Left ventricle myocardium inferior (tissue), 1 donor: Measurements from ENCODE around the gene SLC30A3. TPM values are rescaled to one million over a fixed set of nuclear protein-coding genes. Genes with fewer than 3 reads are reported as not detected.

Experiments
- DNase-seq: peaks from one replicate; pipeline ENCODE4 v3.0.0-alpha.2; 2020
- H3K27ac ChIP-seq: fragments of 200-600 bp; replicated peaks from 2 replicates; pipeline ENCODE4 v1.8.0; 2021
- H3K27me3 ChIP-seq: fragments of 200-600 bp; 2 replicates; pipeline ENCODE4 v1.8.0; 2021; ENCODE audit warnings: low read depth
- H3K36me3 ChIP-seq: fragments of 200-600 bp; 2 replicates; pipeline ENCODE4 v1.8.0; 2021
- H3K4me1 ChIP-seq: fragments of 200-600 bp; 2 replicates; pipeline ENCODE4 v1.8.0; 2021
- H3K4me3 ChIP-seq: fragments of 200-600 bp; 2 replicates; pipeline ENCODE4 v1.8.0; 2021; ENCODE audit warnings: mild to moderate bottlenecking, moderate library complexity
- H3K9me3 ChIP-seq: fragments of 200-600 bp; replicated peaks from 2 replicates; pipeline ENCODE4 v1.8.0; 2021
- intact Hi-C: fragments of 100-400 bp; cut with micrococcal nuclease; formaldehyde crosslinking; loops from one replicate; pipeline ENCODE4 v1.11.0; 2022
- total RNA-seq: library from RNA; stranded (reverse); fragmentation: NEBNext Ultra II Directional; extraction: Animal tissue kit (Norgen Biotek cat#: 25700); gene quantifications from one replicate; pipeline ENCODE4 v1.2.1, GENCODE V29; 2021
- TF ChIP-seq, protein P1 (sequence below): fragments of 200-600 bp; IDR thresholded peaks from 2 replicates; pipeline ENCODE4 v1.8.0; 2021; ENCODE audit warnings: antibody characterized with exemption, mild to moderate bottlenecking, borderline replicate concordance
- donor health status: DM: no; HTN: yes; CAD: no; lungs with severe emphysema.

SLC30A3 gene
- total RNA-seq, 1 donor from 2014 or later, result 5.9 TPM

DNA sequence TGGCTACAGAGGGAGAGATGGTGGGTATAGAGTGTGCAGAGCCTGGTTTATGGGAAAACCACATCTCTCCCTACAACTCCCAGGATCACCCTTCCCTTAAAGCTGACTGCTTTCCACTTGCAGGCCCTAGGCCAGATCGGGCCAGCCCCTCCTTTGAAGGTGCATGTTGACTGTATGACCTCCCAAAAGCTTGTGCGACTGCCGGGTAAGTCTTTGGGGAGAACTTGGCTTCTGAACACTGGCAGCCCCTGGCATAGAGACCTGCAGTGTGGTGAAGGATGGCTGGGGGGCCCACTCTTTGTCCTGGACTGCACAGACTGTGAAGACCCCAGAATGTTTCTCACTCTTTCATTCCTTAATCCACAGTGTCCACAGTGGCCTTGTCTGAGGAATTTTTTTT lies 26.2 kb downstream of the SLC30A3 start:
- H3K27ac ChIP-seq, result no peak overlapping the region
- peaks cover 100% of the 10 kb centered on the region for H3K36me3 ChIP-seq
- no peak overlapping the region for H3K4me3 ChIP-seq
- TF ChIP-seq, protein P1, sequence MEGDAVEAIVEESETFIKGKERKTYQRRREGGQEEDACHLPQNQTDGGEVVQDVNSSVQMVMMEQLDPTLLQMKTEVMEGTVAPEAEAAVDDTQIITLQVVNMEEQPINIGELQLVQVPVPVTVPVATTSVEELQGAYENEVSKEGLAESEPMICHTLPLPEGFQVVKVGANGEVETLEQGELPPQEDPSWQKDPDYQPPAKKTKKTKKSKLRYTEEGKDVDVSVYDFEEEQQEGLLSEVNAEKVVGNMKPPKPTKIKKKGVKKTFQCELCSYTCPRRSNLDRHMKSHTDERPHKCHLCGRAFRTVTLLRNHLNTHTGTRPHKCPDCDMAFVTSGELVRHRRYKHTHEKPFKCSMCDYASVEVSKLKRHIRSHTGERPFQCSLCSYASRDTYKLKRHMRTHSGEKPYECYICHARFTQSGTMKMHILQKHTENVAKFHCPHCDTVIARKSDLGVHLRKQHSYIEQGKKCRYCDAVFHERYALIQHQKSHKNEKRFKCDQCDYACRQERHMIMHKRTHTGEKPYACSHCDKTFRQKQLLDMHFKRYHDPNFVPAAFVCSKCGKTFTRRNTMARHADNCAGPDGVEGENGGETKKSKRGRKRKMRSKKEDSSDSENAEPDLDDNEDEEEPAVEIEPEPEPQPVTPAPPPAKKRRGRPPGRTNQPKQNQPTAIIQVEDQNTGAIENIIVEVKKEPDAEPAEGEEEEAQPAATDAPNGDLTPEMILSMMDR, result no peak
- H3K9me3 ChIP-seq, result no peaks in the 10 kb centered on the region
- H3K4me1 ChIP-seq, result no peaks in the 10 kb centered on the region
- no peak for DNase-seq
- no peaks in the 10 kb centered on the region for H3K27me3 ChIP-seq
- intact Hi-C loops, result no loop called here

DNA sequence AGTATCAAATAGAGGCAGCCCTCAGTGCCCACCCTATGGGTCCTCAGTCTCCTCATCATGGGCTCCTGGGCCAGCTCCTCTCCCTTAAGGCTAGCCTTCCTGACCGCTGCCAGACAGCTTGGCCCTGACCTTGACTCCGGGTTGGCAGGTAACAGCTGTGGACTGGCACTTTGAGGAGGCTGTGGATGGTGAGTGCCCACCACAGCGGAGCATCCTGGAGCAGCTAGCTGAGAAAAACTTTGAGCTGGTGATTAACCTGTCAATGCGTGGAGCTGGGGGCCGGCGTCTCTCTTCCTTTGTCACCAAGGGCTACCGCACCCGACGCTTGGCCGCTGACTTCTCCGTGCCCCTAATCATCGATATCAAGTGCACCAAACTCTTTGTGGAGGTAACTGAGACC lies 26.7 kb downstream of the SLC30A3 start:
- Histone ChIP-seq H3K4me1 (no peaks in the 10 kb centered on the region), H3K36me3 (peaks cover 100% of the 10 kb centered on the region), H3K27me3 (no peaks in the 10 kb centered on the region), H3K27ac (no peak overlapping the region), H3K9me3 (no peaks in the 10 kb centered on the region), H3K4me3 (no peak overlapping the region)
- TF ChIP-seq, protein P1, result no peak
- DNase-seq, result no peak
- intact Hi-C loops, result no loop called here

DNA sequence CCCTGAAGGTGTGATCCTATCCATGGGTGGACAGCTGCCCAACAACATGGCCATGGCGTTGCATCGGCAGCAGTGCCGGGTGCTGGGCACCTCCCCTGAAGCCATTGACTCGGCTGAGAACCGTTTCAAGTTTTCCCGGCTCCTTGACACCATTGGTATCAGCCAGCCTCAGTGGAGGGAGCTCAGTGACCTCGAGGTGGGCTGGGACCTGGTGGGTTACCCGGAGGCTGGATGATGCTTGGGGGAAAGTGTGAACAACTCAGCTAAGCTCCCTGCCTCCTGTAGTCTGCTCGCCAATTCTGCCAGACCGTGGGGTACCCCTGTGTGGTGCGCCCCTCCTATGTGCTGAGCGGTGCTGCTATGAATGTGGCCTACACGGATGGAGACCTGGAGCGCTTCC lies 29.5 kb downstream of the SLC30A3 start:
- Histone ChIP-seq H3K36me3 (peaks cover 97% of the 10 kb centered on the region), H3K4me1 (no peaks in the 10 kb centered on the region), H3K4me3 (no peak overlapping the region), H3K27me3 (no peaks in the 10 kb centered on the region), H3K27ac (no peak overlapping the region), H3K9me3 (no peaks in the 10 kb centered on the region)
- intact Hi-C loops, result no loop called here
- TF ChIP-seq, protein P1, result no peak
- DNase-seq, result no peak

DNA sequence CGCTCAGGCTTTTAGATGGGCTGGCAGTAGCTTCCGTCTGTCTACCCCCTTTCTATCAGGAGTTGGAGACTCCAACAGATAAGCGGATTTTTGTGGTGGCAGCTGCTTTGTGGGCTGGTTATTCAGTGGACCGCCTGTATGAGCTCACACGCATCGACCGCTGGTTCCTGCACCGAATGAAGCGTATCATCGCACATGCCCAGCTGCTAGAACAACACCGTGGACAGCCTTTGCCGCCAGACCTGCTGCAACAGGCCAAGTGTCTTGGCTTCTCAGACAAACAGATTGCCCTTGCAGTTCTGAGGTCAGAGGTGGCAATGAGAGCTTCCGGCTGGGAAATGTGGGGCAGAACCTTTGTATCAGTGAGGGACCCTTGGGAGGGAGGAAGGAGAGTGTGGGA lies 30.9 kb downstream of the SLC30A3 start:
- H3K9me3 ChIP-seq, result no peaks in the 10 kb centered on the region
- intact Hi-C loops, result no loop called here
- H3K36me3 ChIP-seq, result peaks cover 97% of the 10 kb centered on the region
- no peaks in the 10 kb centered on the region for H3K4me1 ChIP-seq
- DNase-seq, result no peak
- TF ChIP-seq, protein P1, result no peak
- no peak overlapping the region for H3K27ac ChIP-seq
- H3K4me3 ChIP-seq, result no peak overlapping the region
- no peaks in the 10 kb centered on the region for H3K27me3 ChIP-seq

DNA sequence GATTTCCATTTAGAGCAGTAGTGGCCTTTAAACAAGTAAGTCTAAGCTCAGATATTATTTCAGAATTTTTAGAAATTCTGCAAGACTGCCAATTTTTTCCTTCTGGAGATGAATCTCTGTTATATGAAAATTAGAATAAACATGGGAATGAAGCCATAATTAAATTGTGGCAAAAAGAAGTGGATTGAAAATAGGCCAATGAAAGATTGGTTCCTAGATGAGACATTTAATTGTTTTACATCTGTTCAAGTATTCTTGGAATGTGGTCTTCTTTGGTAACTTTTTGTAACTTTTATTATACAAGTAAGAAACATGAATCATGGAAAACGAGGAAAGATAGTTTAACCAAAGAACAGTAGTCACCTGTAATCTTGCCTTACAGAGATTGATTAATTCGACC lies 35.3 kb downstream of the SLC30A3 start:
- Histone ChIP-seq H3K36me3 (peaks cover 96% of the 10 kb centered on the region), H3K4me3 (no peak overlapping the region), H3K27ac (no peak overlapping the region), H3K4me1 (no peaks in the 10 kb centered on the region), H3K9me3 (no peaks in the 10 kb centered on the region), H3K27me3 (no peaks in the 10 kb centered on the region)
- TF ChIP-seq, protein P1, result no peak
- intact Hi-C loops, result no loop called here
- no peak for DNase-seq

DNA sequence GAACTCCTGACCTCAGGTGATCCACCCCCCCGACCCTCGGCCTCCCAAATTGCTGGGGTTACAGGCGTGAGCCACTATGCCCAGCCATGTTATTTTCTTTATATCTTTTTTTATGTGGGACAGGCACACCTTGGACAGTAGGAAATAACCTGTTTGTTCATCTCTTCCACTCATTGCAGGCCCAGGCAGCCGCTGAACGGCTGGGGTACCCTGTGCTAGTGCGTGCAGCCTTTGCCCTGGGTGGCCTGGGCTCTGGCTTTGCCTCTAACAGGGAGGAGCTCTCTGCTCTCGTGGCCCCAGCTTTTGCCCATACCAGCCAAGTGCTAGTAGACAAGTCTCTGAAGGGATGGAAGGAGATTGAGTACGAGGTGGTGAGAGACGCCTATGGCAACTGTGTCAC lies 37.3 kb downstream of the SLC30A3 start:
- Histone ChIP-seq H3K4me1 (no peaks in the 10 kb centered on the region), H3K36me3 (peaks cover 96% of the 10 kb centered on the region), H3K4me3 (no peak overlapping the region), H3K27ac (no peak overlapping the region), H3K9me3 (no peaks in the 10 kb centered on the region), H3K27me3 (no peaks in the 10 kb centered on the region)
- intact Hi-C loops, result no loop called here
- TF ChIP-seq, protein P1, result no peak
- no peak for DNase-seq
